GM10266 (cell line): ENCODE data around the gene KCNQ1.

Source experiments
- DNase-seq: peaks from one replicate; pipeline ENCODE4 v3.0.0; 2012; ENCODE audit errors: extremely low spot score
- TF ChIP-seq, protein P1 (sequence below): IDR thresholded peaks from 2 replicates; pipeline ENCODE4 v1.5.1; 2012; ENCODE audit warnings: mild to moderate bottlenecking, low read depth; ENCODE audit not compliant: control insufficient read depth, insufficient read depth; ENCODE audit errors: missing control alignments

KCNQ1 gene

GRCh38 chr11:2564588-2565425 lies 120.0 kb downstream of the KCNQ1 start:
- TF ChIP-seq, protein P1, sequence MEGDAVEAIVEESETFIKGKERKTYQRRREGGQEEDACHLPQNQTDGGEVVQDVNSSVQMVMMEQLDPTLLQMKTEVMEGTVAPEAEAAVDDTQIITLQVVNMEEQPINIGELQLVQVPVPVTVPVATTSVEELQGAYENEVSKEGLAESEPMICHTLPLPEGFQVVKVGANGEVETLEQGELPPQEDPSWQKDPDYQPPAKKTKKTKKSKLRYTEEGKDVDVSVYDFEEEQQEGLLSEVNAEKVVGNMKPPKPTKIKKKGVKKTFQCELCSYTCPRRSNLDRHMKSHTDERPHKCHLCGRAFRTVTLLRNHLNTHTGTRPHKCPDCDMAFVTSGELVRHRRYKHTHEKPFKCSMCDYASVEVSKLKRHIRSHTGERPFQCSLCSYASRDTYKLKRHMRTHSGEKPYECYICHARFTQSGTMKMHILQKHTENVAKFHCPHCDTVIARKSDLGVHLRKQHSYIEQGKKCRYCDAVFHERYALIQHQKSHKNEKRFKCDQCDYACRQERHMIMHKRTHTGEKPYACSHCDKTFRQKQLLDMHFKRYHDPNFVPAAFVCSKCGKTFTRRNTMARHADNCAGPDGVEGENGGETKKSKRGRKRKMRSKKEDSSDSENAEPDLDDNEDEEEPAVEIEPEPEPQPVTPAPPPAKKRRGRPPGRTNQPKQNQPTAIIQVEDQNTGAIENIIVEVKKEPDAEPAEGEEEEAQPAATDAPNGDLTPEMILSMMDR = no peak
- DNase-seq = no peak

GRCh38 chr11:2565447-2566222 lies 120.8 kb downstream of the KCNQ1 start:
- no peak for DNase-seq
- TF ChIP-seq, protein P1 = no peak

- DNase-seq = no peak
- TF ChIP-seq, protein P1 = peak; percentile 32
Measured at GRCh38 chr11:2566223-2567025, 121.6 kb downstream of the KCNQ1 start.

- TF ChIP-seq, protein P1 = no peak
- no peak for DNase-seq
Measured at GRCh38 chr11:2567026-2567671, 122.3 kb downstream of the KCNQ1 start.

DNA sequence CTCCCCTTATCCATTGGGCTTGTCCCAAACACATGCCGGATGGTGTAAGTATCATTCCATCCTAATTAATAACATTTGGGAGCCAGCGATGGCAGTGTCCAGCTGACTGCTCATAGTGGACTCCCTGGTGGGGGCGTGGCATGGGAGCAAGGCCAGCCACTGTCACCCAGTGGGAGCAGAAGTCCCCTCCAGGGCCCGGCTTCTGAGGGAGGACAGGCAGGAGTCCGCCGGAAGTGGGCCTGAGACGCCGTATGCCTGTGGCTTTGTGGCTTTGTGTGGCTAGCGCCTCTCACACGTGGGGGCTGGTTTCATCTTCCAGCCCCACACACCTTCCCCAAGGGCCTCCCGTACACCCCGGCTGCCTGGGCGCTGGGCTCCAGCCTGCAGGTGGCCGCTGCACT lies 124.5 kb downstream of the KCNQ1 start:
- DNase-seq = no peak
- TF ChIP-seq, protein P1 = no peak

DNA sequence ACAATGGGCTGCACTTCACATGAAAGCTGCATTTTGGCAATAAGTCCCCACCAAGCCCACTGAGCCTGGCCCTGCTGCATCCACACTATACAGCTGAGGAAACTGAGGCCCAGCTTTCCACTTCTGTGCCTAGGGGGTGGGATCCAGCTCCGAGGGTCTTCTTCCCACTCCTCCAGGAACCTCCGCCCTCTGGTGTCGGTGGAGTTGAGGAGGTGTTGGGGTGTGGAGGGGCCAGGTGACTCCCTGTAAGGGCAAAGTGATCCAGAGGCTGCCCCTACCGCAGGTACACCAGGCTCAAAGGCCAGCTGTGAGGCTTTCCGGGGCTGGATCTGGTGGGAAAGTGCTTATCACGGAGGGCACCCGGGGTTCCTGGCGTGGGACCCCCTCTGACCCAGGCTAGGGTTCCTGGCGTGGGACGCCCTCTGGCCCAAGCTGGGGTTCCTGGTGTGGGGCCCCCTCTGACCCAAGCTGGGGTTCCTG lies 125.0 kb downstream of the KCNQ1 start:
- TF ChIP-seq, protein P1 = no peak
- DNase-seq = no peak
